H9 (cell line): ENCODE results near the gene FBXO21. TPM values are rescaled to one million over a fixed set of nuclear protein-coding genes. Genes with fewer than 3 reads are reported as not detected.

Experiments used
- DNase-seq: peaks from one replicate; pipeline ENCODE4 v3.0.0-alpha.2; 2017
- H2AFZ ChIP-seq: one replicate; pipeline ENCODE4 v1.6.1; 2013; ENCODE audit warnings: mild to moderate bottlenecking, low read length, control low read depth, moderate library complexity
- H2AK5ac ChIP-seq: 2 replicates; pipeline ENCODE4 v1.6.1; 2013; ENCODE audit warnings: low read length, control low read depth, mixed read lengths; ENCODE audit not compliant: insufficient read length
- H2BK120ac ChIP-seq: one replicate; pipeline ENCODE4 v1.6.1; 2013; ENCODE audit warnings: low read depth, mild to moderate bottlenecking, low read length, control low read depth, inconsistent platforms; ENCODE audit not compliant: poor library complexity, severe bottlenecking
- H2BK12ac ChIP-seq: 2 replicates; pipeline ENCODE4 v1.6.1; 2013; ENCODE audit warnings: low read length, control low read depth, mixed read lengths, low read depth; ENCODE audit not compliant: insufficient read length
- H2BK15ac ChIP-seq: 2 replicates; pipeline ENCODE4 v1.6.1; 2013; ENCODE audit warnings: low read depth, low read length, control low read depth
- H2BK20ac ChIP-seq: one replicate; pipeline ENCODE4 v1.6.1; 2013; ENCODE audit warnings: low read depth, mild to moderate bottlenecking, low read length, control low read depth, inconsistent platforms; ENCODE audit not compliant: poor library complexity, severe bottlenecking
- H2BK5ac ChIP-seq: 2 replicates; pipeline ENCODE4 v1.6.1; 2013; ENCODE audit warnings: low read length, control low read depth, mixed read lengths; ENCODE audit not compliant: insufficient read length
- H3K14ac ChIP-seq: 2 replicates; pipeline ENCODE4 v1.6.1; 2013; ENCODE audit warnings: low read length, control low read depth; ENCODE audit not compliant: insufficient read depth
- H3K18ac ChIP-seq: 2 replicates; pipeline ENCODE4 v1.6.1; 2013; ENCODE audit warnings: low read depth, mild to moderate bottlenecking, mixed read lengths, low read length, control low read depth; ENCODE audit not compliant: insufficient read length
- H3K23ac ChIP-seq: 2 replicates; pipeline ENCODE4 v1.6.1; 2013; ENCODE audit warnings: low read length, control low read depth, mixed read lengths, low read depth; ENCODE audit not compliant: insufficient read length
- H3K23me2 ChIP-seq: 2 replicates; pipeline ENCODE4 v1.6.1; 2013; ENCODE audit warnings: low read depth, mild to moderate bottlenecking, mixed read lengths, low read length, control low read depth; ENCODE audit not compliant: insufficient read length, poor library complexity, severe bottlenecking
- H3K27ac ChIP-seq: 2 replicates; pipeline ENCODE4 v1.5.1; 2013; ENCODE audit warnings: low read length, control low read depth, mixed read lengths, low read depth; ENCODE audit not compliant: insufficient read length
- H3K27me3 ChIP-seq: 2 replicates; pipeline ENCODE4 v1.6.1; 2013; ENCODE audit warnings: low read length, control low read depth, inconsistent platforms; ENCODE audit not compliant: insufficient read depth
- H3K4ac ChIP-seq: 2 replicates; pipeline ENCODE4 v1.6.1; 2013; ENCODE audit warnings: low read depth, mild to moderate bottlenecking, control low read depth, inconsistent platforms, low read length, moderate library complexity
- H3K4me1 ChIP-seq: 2 replicates; pipeline ENCODE4 v1.6.1; 2013; ENCODE audit warnings: low read length, control low read depth, inconsistent platforms; ENCODE audit not compliant: insufficient read depth
- H3K4me2 ChIP-seq: 2 replicates; pipeline ENCODE4 v1.6.1; 2013; ENCODE audit warnings: low read length, control low read depth, mixed read lengths; ENCODE audit not compliant: insufficient read length, insufficient read depth
- H3K56ac ChIP-seq: 2 replicates; pipeline ENCODE4 v1.6.1; 2013; ENCODE audit warnings: low read depth, mild to moderate bottlenecking, mixed read lengths, low read length, control low read depth; ENCODE audit not compliant: insufficient read length
- H3K79me1 ChIP-seq: 2 replicates; pipeline ENCODE4 v1.6.1; 2013; ENCODE audit warnings: low read depth, mild to moderate bottlenecking, moderate library complexity, low read length, control low read depth, inconsistent platforms; ENCODE audit not compliant: insufficient read depth, poor library complexity, severe bottlenecking
- H3K79me2 ChIP-seq: 2 replicates; pipeline ENCODE4 v1.6.1; 2013; ENCODE audit warnings: low read length, control low read depth, inconsistent platforms; ENCODE audit not compliant: insufficient read depth
- H3K9ac ChIP-seq: 2 replicates; pipeline ENCODE4 v1.6.1; 2013; ENCODE audit warnings: low read length, control low read depth, mixed read lengths; ENCODE audit not compliant: insufficient read length; ENCODE audit errors: extremely low read depth
- H3K9me3 ChIP-seq: one replicate; pipeline ENCODE4 v1.6.1; 2013; ENCODE audit warnings: low read depth, low read length, inconsistent platforms; ENCODE audit not compliant: control insufficient read depth
- H3T11ph ChIP-seq: one replicate; pipeline ENCODE4 v1.6.1; 2013; ENCODE audit warnings: mild to moderate bottlenecking, low read length, control low read depth, inconsistent platforms
- H4K20me1 ChIP-seq: one replicate; pipeline ENCODE4 v1.6.1; 2013; ENCODE audit not compliant: control insufficient read depth, insufficient read length, insufficient read depth
- H4K5ac ChIP-seq: 2 replicates; pipeline ENCODE4 v1.6.1; 2013; ENCODE audit warnings: low read depth, mild to moderate bottlenecking, mixed read lengths, low read length, control low read depth; ENCODE audit not compliant: insufficient read length
- H4K8ac ChIP-seq: replicated peaks from 2 replicates; pipeline ENCODE4 v1.6.1; 2013; ENCODE audit warnings: low read length, control low read depth, mixed read lengths, low read depth; ENCODE audit not compliant: insufficient read length
- H4K91ac ChIP-seq: 2 replicates; pipeline ENCODE4 v1.6.1; 2013; ENCODE audit warnings: low read depth, mild to moderate bottlenecking, moderate library complexity, mixed read lengths, low read length, control low read depth; ENCODE audit not compliant: insufficient read length
- H3K27ac Mint-ChIP-seq, 3 experiments: 2 replicates in 2 of 3; 3 replicates in 1 of 3; pipeline ENCODE4 v1.8.0; 2020 to 2021; ENCODE audit warnings: mixed read lengths in 3 of 3, mild to moderate bottlenecking in 1 of 3, moderate library complexity in 1 of 3
- H3K27me3 Mint-ChIP-seq: 2 replicates; pipeline ENCODE4 v1.8.0; 2021; ENCODE audit warnings: low read depth, mild to moderate bottlenecking, moderate library complexity, mixed read lengths
- H3K36me3 Mint-ChIP-seq, 3 experiments: 2 replicates in 2 of 3; 3 replicates in 1 of 3; pipeline ENCODE4 v1.8.0; 2020 to 2021; ENCODE audit warnings: low read depth in 3 of 3, mixed read lengths in 3 of 3; ENCODE audit not compliant: insufficient read depth in 1 of 3
- H3K4me1 Mint-ChIP-seq, 2 experiments: 2 replicates each; pipeline ENCODE4 v1.8.0; 2020; ENCODE audit warnings: mixed read lengths in 2 of 2
- H3K4me3 Mint-ChIP-seq, 2 experiments: 2 replicates in 1 of 2; 3 replicates in 1 of 2; pipeline ENCODE4 v1.8.0; 2020 to 2021; ENCODE audit warnings: mild to moderate bottlenecking in 2 of 2, mixed read lengths in 2 of 2, moderate library complexity in 1 of 2
- H3K9me3 Mint-ChIP-seq, 2 experiments: 2 replicates in 1 of 2; 3 replicates in 1 of 2; pipeline ENCODE4 v1.8.0; 2020; ENCODE audit warnings: mild to moderate bottlenecking in 2 of 2, mixed read lengths in 2 of 2, moderate library complexity in 1 of 2
- WGBS: extraction: QIAGEN DNeasy Blood & Tissue Kit; methylation state at CpG from one replicate; pipeline ENCODE4 v1.1.7; 2013; ENCODE audit warnings: missing lambda C conversion rate, low lambda C conversion rate, mixed read lengths; ENCODE audit not compliant: insufficient read length; ENCODE audit errors: extremely low coverage; 5-methylcytosine and 5-hydroxymethylcytosine counted together
- total RNA-seq: library from RNA; stranded (reverse); gene quantifications from 2 replicates; pipeline ENCODE4 v1.2.1, GENCODE V29; 2021
- TF ChIP-seq, protein P1 (sequence below): fragments of 200-600 bp; sonication (generic); conservative IDR thresholded peaks from 3 replicates; pipeline ENCODE4 v1.8.0; 2021; ENCODE audit warnings: antibody characterized with exemption, mild to moderate bottlenecking

FBXO21 gene
- total RNA-seq, 1 experiment from 2014 or later, result 58.6 TPM

DNA sequence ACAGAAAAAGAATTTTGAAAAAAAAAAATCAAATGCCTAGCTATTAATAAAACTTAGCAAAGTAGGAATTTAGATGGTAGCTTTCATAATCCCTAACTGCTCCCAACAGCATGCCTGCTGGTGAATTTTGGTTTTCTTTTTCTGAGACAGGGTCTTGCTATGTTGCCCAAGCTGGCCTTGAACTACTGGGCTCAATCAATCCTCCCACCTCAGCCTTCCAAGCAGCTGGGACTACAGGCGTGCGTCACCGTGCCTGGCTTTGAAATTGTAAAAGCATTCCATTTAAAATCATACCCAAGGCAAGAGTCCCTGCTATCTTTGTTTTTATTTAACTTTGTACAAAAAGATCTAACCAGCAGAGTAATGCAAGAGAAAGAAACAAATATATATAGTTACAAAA lies 20.7 kb downstream of the FBXO21 start:
- H3K36me3 Mint-ChIP-seq, result peaks cover 56 to 92% (median 87%) of the 10 kb centered on the region in 3 experiments
- Histone ChIP-seq H4K20me1 (no peaks in the 10 kb centered on the region), H3T11ph (no peak overlapping the region), H2BK12ac (no peak overlapping the region), H3K14ac (no peak overlapping the region), H3K4me1 (no peaks in the 10 kb centered on the region), H3K9me3 (no peaks in the 10 kb centered on the region), H2AK5ac (no peak overlapping the region), H3K27ac (no peak overlapping the region), H3K4ac (no peak overlapping the region), H3K56ac (no peak overlapping the region), H2BK5ac (no peak overlapping the region), H3K23me2 (no peaks in the 10 kb centered on the region), H2BK120ac (no peak overlapping the region), H3K9ac (no peak overlapping the region), H3K79me2 (no peaks in the 10 kb centered on the region), H3K79me1 (no peaks in the 10 kb centered on the region), H3K23ac (no peak overlapping the region), H4K8ac (no peak overlapping the region), H2AFZ (no peak overlapping the region), H2BK15ac (no peak overlapping the region), H3K27me3 (no peaks in the 10 kb centered on the region), H2BK20ac (no peak overlapping the region), H3K4me2 (no peak overlapping the region), H4K91ac (no peak overlapping the region), H3K18ac (no peak overlapping the region), H4K5ac (no peak overlapping the region)
- DNase-seq, result no peak
- TF ChIP-seq, protein P1, sequence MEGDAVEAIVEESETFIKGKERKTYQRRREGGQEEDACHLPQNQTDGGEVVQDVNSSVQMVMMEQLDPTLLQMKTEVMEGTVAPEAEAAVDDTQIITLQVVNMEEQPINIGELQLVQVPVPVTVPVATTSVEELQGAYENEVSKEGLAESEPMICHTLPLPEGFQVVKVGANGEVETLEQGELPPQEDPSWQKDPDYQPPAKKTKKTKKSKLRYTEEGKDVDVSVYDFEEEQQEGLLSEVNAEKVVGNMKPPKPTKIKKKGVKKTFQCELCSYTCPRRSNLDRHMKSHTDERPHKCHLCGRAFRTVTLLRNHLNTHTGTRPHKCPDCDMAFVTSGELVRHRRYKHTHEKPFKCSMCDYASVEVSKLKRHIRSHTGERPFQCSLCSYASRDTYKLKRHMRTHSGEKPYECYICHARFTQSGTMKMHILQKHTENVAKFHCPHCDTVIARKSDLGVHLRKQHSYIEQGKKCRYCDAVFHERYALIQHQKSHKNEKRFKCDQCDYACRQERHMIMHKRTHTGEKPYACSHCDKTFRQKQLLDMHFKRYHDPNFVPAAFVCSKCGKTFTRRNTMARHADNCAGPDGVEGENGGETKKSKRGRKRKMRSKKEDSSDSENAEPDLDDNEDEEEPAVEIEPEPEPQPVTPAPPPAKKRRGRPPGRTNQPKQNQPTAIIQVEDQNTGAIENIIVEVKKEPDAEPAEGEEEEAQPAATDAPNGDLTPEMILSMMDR, result no peak
- no peak overlapping the region for H3K4me3 Mint-ChIP-seq
- no CpG with 5 or more reads among the region's 3 CpGs for WGBS
- H3K9me3 Mint-ChIP-seq, result no peaks in the 10 kb centered on the region
- no peaks in the 10 kb centered on the region for H3K27me3 Mint-ChIP-seq
- no peaks in the 10 kb centered on the region for H3K4me1 Mint-ChIP-seq
- H3K27ac Mint-ChIP-seq, result no peak overlapping the region
